ENCODE data around the gene POLD2.

Gene POLD2

GRCh38 chr7:44152971-44153947 lies 29.9 kb upstream of the POLD2 start:
- DNase-seq, result no peak

- no peak for DNase-seq
Observed at GRCh38 chr7:44151956-44152355, 28.6 kb upstream of the POLD2 start.

GRCh38 chr7:44150966-44151941 lies 27.9 kb upstream of the POLD2 start:
- DNase-seq, result no peak

GRCh38 chr7:44150466-44150832 lies 27.1 kb upstream of the POLD2 start:
- DNase-seq, result no peak

- no peak for DNase-seq
Observed at GRCh38 chr7:44149571-44150465, 26.5 kb upstream of the POLD2 start.

GRCh38 chr7:44148961-44149536 lies 25.7 kb upstream of the POLD2 start:
- no peak for DNase-seq

- DNase-seq, result no peak
Observed at GRCh38 chr7:44148166-44148565, 24.8 kb upstream of the POLD2 start.

GRCh38 chr7:44147026-44147991 lies 24.0 kb upstream of the POLD2 start:
- no peak for DNase-seq

GRCh38 chr7:44145969-44146911 lies 22.9 kb upstream of the POLD2 start:
- DNase-seq, result peak; percentile 83

- peak; percentile 38 for DNase-seq
Observed at GRCh38 chr7:44145479-44145968, 22.2 kb upstream of the POLD2 start.

- no peak for DNase-seq
Observed at GRCh38 chr7:44144968-44145478, 21.7 kb upstream of the POLD2 start.

- DNase-seq, result no peak
Observed at GRCh38 chr7:44144426-44144967, 21.1 kb upstream of the POLD2 start.

GRCh38 chr7:44143646-44144250 lies 20.4 kb upstream of the POLD2 start:
- DNase-seq, result no peak

GRCh38 chr7:44142028-44142427 lies 18.7 kb upstream of the POLD2 start:
- DNase-seq, result no peak

GRCh38 chr7:44141221-44141850 lies 18.0 kb upstream of the POLD2 start, which contains the start of gene MYL7:
TSS of gene MYL7 (minus strand) at chr7:44141332. CDS start at chr7:44141305, 27 bp downstream.
- DNase-seq, result no peak

GRCh38 chr7:44140341-44140740 lies 17.0 kb upstream of the POLD2 start:
- DNase-seq, result no peak

GRCh38 chr7:44139311-44140010 lies 16.1 kb upstream of the POLD2 start:
- no peak for DNase-seq

Measured in hematopoietic multipotent progenitor cell treated with erythropoietin and hydrocortisone succinate and interleukin-3 and kit ligand, for 4 days (in vitro differentiated cells).